Bladder microvascular endothelial cell (primary cell): ENCODE measurements around the gene KBTBD8. TPM values are rescaled to one million over a fixed set of nuclear protein-coding genes. Genes with fewer than 3 reads are reported as not detected.

Source experiments
- total RNA-seq: library from RNA; depleted of rRNA; stranded (reverse); fragments of >200 nt; gene quantifications from 2 replicates; pipeline ENCODE4 v1.2.3, GENCODE V29; 2014

Gene KBTBD8
- 2.1 and 3.0 TPM in 2 replicates for total RNA-seq

GRCh38 chr3:66998113-66998903 lies at the start of gene KBTBD8:
Gene KBTBD8 (plus strand): TSS chr3:66998307. CDS start chr3:66998356, 49 bp downstream.

